Measurements from ENCODE around the gene LDB3.
"Not testable (repeated sequence)": the region's sequence is repeated elsewhere in the genome, so short reads cannot be mapped to it uniquely, and the experiment has no call there.

LDB3 gene, protein sequence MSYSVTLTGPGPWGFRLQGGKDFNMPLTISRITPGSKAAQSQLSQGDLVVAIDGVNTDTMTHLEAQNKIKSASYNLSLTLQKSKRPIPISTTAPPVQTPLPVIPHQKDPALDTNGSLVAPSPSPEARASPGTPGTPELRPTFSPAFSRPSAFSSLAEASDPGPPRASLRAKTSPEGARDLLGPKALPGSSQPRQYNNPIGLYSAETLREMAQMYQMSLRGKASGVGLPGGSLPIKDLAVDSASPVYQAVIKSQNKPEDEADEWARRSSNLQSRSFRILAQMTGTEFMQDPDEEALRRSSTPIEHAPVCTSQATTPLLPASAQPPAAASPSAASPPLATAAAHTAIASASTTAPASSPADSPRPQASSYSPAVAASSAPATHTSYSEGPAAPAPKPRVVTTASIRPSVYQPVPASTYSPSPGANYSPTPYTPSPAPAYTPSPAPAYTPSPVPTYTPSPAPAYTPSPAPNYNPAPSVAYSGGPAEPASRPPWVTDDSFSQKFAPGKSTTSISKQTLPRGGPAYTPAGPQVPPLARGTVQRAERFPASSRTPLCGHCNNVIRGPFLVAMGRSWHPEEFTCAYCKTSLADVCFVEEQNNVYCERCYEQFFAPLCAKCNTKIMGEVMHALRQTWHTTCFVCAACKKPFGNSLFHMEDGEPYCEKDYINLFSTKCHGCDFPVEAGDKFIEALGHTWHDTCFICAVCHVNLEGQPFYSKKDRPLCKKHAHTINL

GRCh38 chr10:86668297-86669165, at the start of gene LDB3:
LDB3 (plus strand) TSS chr10:86668511; CDS start chr10:86668692, 181 bp downstream.
- DNase-seq (ENCODE audit: low spot score), result no peak

- no peak for DNase-seq (ENCODE audit: low spot score)
Measured at GRCh38 chr10:86628311-86628710, 40.0 kb upstream of the LDB3 start.

- no peak for DNase-seq (ENCODE audit: low spot score)
Measured at GRCh38 chr10:86630079-86630478, 38.2 kb upstream of the LDB3 start.

GRCh38 chr10:86632009-86632800, 36.1 kb upstream of the LDB3 start:
- no peak for DNase-seq (ENCODE audit: low spot score)

GRCh38 chr10:86632951-86633350, 35.4 kb upstream of the LDB3 start:
- no peak for DNase-seq (ENCODE audit: low spot score)

DNA sequence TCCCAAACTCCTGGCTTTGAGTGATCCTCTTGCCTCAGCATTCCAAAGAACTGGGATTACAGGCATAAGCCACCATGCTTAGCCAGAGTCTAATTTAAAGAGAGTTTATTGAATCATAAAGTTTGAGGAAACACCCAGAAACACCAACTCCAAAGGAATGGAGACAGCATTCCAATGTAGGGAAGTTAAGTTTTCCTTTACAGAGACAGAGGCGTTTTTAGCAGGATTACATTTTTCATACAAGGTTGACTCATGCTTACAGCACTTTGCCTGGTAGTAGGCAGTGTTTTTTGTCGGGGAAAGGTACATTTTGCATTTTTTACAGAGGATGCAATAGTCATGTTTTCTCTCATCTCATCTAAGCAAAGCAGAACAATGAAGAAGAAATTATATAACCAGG, 32.9 kb upstream of the LDB3 start:
- no peak for DNase-seq (ENCODE audit: low spot score)

- no peak for DNase-seq (ENCODE audit: low spot score)
Measured at GRCh38 chr10:86636311-86636710, 32.0 kb upstream of the LDB3 start.

GRCh38 chr10:86642021-86642420, 26.3 kb upstream of the LDB3 start:
- no peak for DNase-seq (ENCODE audit: low spot score)

DNA sequence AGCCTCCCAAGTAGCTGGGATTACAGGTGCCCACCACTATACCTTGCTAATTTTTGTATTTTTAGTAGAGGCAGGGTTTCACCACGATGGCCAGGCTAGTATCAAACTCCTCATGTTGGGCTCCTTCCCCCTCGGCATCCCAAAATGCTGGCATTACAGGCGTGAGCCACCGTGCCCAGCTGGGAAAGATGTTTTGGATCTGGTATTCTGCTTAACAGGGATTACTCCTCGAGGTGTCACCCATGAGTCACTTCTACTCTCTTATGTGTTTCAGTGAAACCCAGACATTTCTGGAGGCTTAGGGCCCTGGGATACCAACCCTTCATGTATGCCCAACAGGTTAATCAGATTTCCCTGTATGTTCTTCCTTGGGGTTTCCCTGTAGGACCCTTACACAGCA, 25.8 kb upstream of the LDB3 start:
- no peak for DNase-seq (ENCODE audit: low spot score)

DNA sequence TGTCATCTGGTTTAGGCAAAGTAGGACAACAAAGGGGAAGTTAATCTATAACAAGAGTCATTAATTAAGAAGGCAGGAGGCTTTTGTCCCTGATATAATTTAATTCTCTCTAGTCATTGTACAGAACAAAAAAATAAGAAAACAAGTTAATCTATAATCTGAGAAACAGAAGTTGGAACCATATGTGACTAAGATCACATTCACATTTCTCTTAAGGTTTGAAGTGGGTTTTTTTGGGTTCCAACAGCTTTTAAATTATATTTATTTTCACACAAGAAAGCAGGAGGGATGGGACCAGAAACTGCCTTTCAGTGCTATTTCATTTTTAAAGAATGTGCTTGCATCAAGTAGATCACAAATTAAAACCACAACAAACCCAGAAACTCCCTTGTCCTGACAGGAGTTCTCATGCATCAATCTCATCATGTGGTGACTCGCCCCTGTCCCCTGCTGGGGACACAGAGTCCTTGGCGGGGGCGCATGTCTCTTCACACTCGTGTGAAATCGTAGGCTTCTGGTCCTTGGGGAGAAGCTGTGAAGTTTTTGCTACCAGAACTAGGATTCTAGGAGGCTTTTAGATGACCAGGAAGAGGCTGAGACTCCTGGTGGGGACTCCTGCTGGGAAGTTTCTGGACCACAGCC, 24.0 kb upstream of the LDB3 start:
- DNase-seq (ENCODE audit: low spot score), result no peak

GRCh38 chr10:86644794-86645445, 23.4 kb upstream of the LDB3 start:
- no peak for DNase-seq (ENCODE audit: low spot score)

DNA sequence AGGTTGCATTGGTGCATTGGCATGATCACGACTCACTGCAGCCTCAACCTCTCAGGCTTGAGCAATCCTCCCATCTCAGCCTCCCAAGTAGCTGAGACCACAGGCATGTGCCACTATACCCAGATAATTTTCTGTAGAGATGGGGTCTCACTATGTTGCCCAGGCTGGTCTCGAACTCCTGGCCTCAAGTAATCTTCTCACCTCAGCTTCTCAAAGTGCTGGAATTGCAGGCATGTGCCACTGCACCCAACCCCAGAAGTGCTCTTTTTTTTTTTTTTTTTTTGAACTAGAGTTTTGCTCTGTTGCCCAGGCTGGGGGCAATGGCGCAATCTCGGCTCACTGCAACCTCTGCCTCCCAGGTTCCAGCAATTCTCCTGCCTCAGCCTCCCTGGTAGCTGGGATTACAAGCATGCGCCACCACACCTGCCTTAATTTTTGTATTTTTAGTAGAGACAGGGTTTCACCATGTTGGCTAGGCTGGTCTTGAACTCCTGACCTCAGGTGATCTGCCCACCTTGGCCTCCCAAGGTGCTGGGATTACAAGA, 22.6 kb upstream of the LDB3 start:
- not testable (repeated sequence) for DNase-seq (ENCODE audit: low spot score)

- DNase-seq (ENCODE audit: low spot score), result no peak
Measured at GRCh38 chr10:86646532-86646931, 21.8 kb upstream of the LDB3 start.

DNA sequence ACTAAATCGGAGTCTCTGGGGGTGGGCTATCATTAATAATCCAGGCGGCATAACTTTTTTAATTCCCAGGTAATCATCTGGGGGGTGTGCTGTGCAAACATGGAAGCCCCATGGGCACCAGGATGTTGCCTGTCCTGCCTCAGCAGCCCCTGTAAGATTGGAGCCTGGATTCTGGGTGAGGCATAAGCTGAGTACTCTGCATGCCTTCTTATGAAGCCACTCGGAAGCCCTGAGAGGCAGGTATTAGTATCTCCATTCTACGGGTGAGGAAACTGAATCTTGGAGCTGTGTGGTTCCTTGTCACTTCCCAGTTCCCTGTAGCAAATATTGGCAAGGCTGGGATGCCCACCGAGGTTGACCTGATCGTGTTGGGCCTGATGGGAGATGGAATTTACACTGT, 21.4 kb upstream of the LDB3 start:
- DNase-seq (ENCODE audit: low spot score), result no peak

DNA sequence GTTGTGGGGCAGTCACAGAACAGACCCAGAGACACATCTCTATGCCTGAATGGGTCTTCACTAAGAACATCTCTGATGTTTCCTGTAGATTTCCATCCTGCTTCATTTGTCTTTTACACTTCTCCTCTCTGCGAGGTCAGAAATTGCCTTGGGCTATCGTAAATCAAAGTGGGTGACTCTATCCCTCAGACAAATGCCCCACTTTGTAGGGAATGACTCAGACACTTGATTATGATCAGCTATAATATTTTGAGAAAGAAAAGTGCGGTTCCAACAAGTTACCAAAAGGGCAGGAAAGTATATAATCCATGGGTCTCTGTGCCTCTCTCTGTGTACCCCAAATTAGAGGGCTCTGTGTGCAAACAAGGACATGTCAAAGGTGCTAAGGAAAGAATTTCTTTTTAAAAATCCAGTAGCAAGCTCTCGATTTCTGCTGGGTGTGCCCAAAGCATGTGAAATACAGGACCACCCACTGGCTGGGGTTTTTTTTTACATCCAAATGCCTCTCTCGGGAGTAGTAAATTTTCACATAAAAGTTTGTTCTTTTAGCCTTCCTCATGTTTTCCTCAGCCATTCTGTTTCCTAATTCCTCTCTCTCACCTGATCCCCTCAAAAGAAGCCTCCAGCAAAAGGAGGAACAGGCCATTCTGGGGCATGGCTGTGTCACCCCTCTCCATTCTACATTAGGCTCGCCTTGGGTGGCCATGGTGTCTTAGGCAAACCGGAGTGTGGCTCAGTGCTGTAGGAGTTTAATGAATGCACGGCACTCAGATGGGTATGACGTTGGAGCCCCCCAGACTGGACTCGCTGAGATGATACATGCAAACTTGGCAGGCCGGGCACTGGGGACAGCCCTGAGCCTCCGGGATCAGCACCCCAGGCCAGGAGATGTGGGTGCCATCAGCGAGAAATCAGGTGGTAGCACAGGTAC, 20.3 kb upstream of the LDB3 start:
- DNase-seq (ENCODE audit: low spot score), result no peak

GRCh38 chr10:86648704-86649427, 19.4 kb upstream of the LDB3 start:
- DNase-seq (ENCODE audit: low spot score), result no peak

DNA sequence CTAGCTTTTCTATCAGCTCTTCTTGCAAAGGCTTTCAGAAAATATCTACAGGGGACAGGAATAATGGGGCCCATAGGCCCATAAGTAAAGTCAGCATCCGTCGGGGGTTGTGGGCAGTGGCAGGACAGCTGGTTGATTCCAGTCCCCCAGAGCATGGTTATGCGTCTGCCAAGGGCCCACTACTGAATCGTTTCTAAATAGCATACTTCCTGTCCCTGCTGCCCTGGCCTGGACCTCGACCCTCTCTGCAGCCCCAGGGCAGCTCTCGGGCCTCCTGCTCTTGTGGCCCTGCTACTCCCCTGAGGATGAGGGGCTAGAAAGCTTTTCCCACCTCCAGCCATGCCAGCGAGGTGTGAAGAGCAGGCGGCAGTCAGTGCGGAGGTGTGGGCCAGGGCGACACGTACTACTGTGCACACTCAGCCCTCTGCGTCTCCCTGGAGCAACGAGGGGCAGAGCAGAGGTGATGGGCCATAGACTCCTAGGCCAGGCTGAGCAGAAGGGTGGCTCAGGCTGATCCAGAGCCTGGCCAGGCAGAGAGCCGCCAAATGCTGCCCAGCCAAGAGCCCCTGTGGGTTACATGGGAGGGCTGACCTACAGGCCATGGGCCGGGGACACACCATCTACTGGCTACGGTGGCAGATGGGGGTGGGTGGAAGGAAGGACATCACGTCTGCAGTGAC, 18.7 kb upstream of the LDB3 start:
- no peak for DNase-seq (ENCODE audit: low spot score)

- DNase-seq (ENCODE audit: low spot score), result no peak
Measured at GRCh38 chr10:86650151-86650550, 18.2 kb upstream of the LDB3 start.
